Keratinocyte (primary cell): Measurements from ENCODE around the gene INSYN2A.

Experiments
- CTCF ChIP-seq, 3 experiments: IDR thresholded peaks in 1 of 3; conservative IDR thresholded peaks in 1 of 3; optimal IDR thresholded peaks in 1 of 3; 2 replicates in 2 of 3; 3 replicates in 1 of 3; pipeline versions ENCODE3 to v1.5.1; 2011; ENCODE audit warnings: low read length in 3 of 3, mild to moderate bottlenecking in 3 of 3, moderate library complexity in 2 of 3, control low read depth in 1 of 3, inconsistent platforms in 1 of 3; ENCODE audit not compliant: insufficient read depth in 2 of 3; ENCODE audit errors: extremely low read depth in 1 of 3
- EZH2 ChIP-seq: IDR thresholded peaks from one replicate; pipeline ENCODE4 v1.6.1; 2012; ENCODE audit warnings: inconsistent platforms, mild to moderate bottlenecking, low read length, moderate library complexity

GRCh38 chr10:127182161-127182560 is 14.2 kb downstream of the INSYN2A start:
- no peak for TF ChIP-seq CTCF (optimal IDR thresholded peaks at IDR 0.05 in 1 of 3, IDR thresholded peaks at IDR 0.05 in 1 of 3, conservative IDR thresholded peaks at IDR 0.05 in 1 of 3; ENCODE audit: extremely low read depth in 1 of 3, insufficient read depth in 2 of 3, low read length in 3 of 3)
- TF ChIP-seq EZH2: no peak
